Measurements from ENCODE around the gene TMEM169. TPM values are rescaled to one million over a fixed set of nuclear protein-coding genes. Genes with fewer than 3 reads are reported as not detected.

Gene TMEM169
- total and polyA plus RNA-seq, 2 of the 13 experiments (the other 11 are each of a cell fraction or from before 2014, with no cell fraction given) = 1.5 to 4.5 TPM

DNA sequence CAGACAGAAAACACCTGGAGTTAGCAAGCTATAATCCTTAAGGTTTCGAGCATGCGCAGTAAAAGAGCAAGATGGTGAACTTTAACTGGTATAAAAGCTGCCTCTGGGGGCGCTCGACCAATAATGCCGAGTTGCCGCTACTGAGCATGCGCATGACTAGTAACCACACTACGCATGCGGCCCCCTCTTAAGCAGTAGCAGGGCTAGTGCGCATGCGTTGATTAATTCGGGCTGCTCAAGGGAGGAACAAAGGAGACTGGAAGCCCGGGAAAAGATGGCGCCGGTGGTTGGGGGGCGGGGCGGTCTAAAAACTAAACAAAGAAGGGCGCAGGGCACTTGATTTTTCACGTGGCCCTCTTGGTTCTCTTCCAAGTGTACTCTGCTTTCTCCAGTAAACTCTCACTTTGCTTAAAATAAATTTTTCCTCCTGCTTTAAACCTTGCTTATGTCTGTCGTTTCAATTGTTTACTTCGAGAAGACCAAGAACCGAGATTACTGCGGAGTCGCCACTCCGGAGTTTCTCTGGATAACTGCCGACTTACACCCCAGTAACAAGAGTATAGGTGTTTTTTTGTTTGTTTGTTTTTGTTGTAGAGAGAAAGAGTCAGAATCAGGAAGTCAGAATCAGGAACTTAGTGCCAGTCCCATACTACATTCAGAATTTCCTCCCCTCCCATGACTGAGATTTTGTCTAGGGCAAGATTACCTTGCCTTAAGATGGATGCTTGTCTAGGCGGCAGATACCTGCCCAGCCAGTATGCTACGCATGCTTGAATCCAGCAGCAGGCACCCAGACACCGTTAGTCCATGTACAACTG lies 33.2 kb downstream of the TMEM169 start (continued):
- TF ChIP-seq, protein P1, sequence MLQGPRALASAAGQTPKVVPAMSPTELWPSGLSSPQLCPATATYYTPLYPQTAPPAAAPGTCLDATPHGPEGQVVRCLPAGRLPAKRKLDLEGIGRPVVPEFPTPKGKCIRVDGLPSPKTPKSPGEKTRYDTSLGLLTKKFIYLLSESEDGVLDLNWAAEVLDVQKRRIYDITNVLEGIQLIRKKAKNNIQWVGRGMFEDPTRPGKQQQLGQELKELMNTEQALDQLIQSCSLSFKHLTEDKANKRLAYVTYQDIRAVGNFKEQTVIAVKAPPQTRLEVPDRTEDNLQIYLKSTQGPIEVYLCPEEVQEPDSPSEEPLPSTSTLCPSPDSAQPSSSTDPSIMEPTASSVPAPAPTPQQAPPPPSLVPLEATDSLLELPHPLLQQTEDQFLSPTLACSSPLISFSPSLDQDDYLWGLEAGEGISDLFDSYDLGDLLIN (CRISPR knock-in tag; IDR thresholded peaks at IDR 0.05; ENCODE audit: borderline replicate concordance) = no peak
- TF ChIP-seq TMF1 (CRISPR knock-in tag; IDR thresholded peaks at IDR 0.05; ENCODE audit: low read depth) (no peak), ZNF263 (CRISPR knock-in tag; IDR thresholded peaks at IDR 0.05) (no peak), ZNF562 (CRISPR knock-in tag; IDR thresholded peaks at IDR 0.05; ENCODE audit: borderline replicate concordance) (no peak), FOXJ3 (CRISPR knock-in tag; IDR thresholded peaks at IDR 0.05; ENCODE audit: borderline replicate concordance) (peak; percentile 44; the same call in 1 of the 2 replicates), STAT5B (CRISPR knock-in tag; IDR thresholded peaks at IDR 0.05) (no peak), SOX13 (IDR thresholded peaks at IDR 0.05) (no peak), SOX13 (CRISPR knock-in tag; conservative IDR thresholded peaks at IDR 0.05 in 1 of 2, IDR thresholded peaks at IDR 0.05 in 1 of 2) (peak in 1 of 2 experiments; percentile 47; a peak in 2 of 4 replicates), ZNF775 (CRISPR knock-in tag; IDR thresholded peaks at IDR 0.05; ENCODE audit: borderline replicate concordance) (peak; percentile 75; the same call in 1 of the 2 replicates), ARHGAP35 (CRISPR knock-in tag; IDR thresholded peaks at IDR 0.05; ENCODE audit: borderline replicate concordance) (no peak), TOE1 (CRISPR knock-in tag; IDR thresholded peaks at IDR 0.05) (no peak)
- TF ChIP-seq, protein P2, sequence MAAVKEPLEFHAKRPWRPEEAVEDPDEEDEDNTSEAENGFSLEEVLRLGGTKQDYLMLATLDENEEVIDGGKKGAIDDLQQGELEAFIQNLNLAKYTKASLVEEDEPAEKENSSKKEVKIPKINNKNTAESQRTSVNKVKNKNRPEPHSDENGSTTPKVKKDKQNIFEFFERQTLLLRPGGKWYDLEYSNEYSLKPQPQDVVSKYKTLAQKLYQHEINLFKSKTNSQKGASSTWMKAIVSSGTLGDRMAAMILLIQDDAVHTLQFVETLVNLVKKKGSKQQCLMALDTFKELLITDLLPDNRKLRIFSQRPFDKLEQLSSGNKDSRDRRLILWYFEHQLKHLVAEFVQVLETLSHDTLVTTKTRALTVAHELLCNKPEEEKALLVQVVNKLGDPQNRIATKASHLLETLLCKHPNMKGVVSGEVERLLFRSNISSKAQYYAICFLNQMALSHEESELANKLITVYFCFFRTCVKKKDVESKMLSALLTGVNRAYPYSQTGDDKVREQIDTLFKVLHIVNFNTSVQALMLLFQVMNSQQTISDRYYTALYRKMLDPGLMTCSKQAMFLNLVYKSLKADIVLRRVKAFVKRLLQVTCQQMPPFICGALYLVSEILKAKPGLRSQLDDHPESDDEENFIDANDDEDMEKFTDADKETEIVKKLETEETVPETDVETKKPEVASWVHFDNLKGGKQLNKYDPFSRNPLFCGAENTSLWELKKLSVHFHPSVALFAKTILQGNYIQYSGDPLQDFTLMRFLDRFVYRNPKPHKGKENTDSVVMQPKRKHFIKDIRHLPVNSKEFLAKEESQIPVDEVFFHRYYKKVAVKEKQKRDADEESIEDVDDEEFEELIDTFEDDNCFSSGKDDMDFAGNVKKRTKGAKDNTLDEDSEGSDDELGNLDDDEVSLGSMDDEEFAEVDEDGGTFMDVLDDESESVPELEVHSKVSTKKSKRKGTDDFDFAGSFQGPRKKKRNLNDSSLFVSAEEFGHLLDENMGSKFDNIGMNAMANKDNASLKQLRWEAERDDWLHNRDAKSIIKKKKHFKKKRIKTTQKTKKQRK (IDR thresholded peaks at IDR 0.05; ENCODE audit: low read length) = no peak
- TF ChIP-seq, protein P3, sequence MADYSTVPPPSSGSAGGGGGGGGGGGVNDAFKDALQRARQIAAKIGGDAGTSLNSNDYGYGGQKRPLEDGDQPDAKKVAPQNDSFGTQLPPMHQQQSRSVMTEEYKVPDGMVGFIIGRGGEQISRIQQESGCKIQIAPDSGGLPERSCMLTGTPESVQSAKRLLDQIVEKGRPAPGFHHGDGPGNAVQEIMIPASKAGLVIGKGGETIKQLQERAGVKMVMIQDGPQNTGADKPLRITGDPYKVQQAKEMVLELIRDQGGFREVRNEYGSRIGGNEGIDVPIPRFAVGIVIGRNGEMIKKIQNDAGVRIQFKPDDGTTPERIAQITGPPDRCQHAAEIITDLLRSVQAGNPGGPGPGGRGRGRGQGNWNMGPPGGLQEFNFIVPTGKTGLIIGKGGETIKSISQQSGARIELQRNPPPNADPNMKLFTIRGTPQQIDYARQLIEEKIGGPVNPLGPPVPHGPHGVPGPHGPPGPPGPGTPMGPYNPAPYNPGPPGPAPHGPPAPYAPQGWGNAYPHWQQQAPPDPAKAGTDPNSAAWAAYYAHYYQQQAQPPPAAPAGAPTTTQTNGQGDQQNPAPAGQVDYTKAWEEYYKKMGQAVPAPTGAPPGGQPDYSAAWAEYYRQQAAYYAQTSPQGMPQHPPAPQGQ (CRISPR knock-in tag; IDR thresholded peaks at IDR 0.05; ENCODE audit: borderline replicate concordance) = no peak
- TF ChIP-seq, protein P4, sequence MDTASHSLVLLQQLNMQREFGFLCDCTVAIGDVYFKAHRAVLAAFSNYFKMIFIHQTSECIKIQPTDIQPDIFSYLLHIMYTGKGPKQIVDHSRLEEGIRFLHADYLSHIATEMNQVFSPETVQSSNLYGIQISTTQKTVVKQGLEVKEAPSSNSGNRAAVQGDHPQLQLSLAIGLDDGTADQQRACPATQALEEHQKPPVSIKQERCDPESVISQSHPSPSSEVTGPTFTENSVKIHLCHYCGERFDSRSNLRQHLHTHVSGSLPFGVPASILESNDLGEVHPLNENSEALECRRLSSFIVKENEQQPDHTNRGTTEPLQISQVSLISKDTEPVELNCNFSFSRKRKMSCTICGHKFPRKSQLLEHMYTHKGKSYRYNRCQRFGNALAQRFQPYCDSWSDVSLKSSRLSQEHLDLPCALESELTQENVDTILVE (CRISPR knock-in tag; IDR thresholded peaks at IDR 0.05) = no peak
- TF ChIP-seq, protein P5, sequence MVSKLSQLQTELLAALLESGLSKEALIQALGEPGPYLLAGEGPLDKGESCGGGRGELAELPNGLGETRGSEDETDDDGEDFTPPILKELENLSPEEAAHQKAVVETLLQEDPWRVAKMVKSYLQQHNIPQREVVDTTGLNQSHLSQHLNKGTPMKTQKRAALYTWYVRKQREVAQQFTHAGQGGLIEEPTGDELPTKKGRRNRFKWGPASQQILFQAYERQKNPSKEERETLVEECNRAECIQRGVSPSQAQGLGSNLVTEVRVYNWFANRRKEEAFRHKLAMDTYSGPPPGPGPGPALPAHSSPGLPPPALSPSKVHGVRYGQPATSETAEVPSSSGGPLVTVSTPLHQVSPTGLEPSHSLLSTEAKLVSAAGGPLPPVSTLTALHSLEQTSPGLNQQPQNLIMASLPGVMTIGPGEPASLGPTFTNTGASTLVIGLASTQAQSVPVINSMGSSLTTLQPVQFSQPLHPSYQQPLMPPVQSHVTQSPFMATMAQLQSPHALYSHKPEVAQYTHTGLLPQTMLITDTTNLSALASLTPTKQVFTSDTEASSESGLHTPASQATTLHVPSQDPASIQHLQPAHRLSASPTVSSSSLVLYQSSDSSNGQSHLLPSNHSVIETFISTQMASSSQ (IDR thresholded peaks at IDR 0.05; ENCODE audit: low read depth) = no peak
- TF ChIP-seq, protein P5 (CRISPR knock-in tag; IDR thresholded peaks at IDR 0.05; ENCODE audit: borderline replicate concordance) = peak; percentile 49; the same call in 1 of the 2 replicates
